ENCODE results near the gene PRAMEF20.

The PRAMEF20 gene

DNA sequence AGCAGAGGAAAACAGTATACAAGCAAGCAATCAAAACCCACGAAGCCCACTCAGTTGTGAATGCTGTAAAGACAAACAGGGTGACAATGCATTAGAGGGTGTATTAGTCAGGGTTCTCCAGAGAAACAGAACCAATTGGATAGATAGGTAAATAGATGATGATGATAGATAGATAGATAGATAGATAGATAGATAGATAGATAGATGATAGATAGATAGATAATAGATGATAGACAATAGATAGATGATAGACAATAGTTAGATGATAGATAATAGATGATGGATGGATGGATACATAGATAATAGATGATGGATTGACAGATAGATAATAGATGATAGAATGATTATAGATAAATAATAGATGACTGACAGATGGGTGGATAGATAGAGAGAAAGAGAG is 55.3 kb downstream of the PRAMEF20 start:
- no peak for DNase-seq

GRCh38 chr1:13469343-13469742 is 59.1 kb downstream of the PRAMEF20 start:
- no peak for DNase-seq

All from retina (tissue), 1 donor.